HG02840 (cell line): ENCODE data around the gene OTOR.

ENCODE experiments used
- ATAC-seq: cut with Tn5 transposase; IDR thresholded peaks from one replicate; pipeline ENCODE4 v1.9.1; 2021; ENCODE audit warnings: mild to moderate bottlenecking, moderate library complexity, moderate number of reproducible peaks; ENCODE audit not compliant: unreplicated experiment, low FRiP score

The OTOR gene

GRCh38 chr20:16747291-16747811 lies 807 bp upstream of the OTOR start:
- ATAC-seq: no peak

GRCh38 chr20:16749573-16749972 lies 1.4 kb downstream of the OTOR start:
- ATAC-seq: no peak

- ATAC-seq: no peak
Observed at GRCh38 chr20:16752082-16752481, 3.9 kb downstream of the OTOR start.

GRCh38 chr20:16752901-16753300 lies 4.7 kb downstream of the OTOR start:
- ATAC-seq: no peak

- no peak for ATAC-seq
Observed at GRCh38 chr20:16758454-16759180, 10.5 kb downstream of the OTOR start.

GRCh38 chr20:16759181-16759563 lies 11.0 kb downstream of the OTOR start:
- ATAC-seq: no peak

- ATAC-seq: no peak
Observed at GRCh38 chr20:16760431-16761304, 12.5 kb downstream of the OTOR start.

- no peak for ATAC-seq
Observed at GRCh38 chr20:16761305-16761829, 13.2 kb downstream of the OTOR start.

- ATAC-seq: no peak
Observed at GRCh38 chr20:16764560-16764959, 16.4 kb downstream of the OTOR start.

GRCh38 chr20:16771213-16771612 lies 23.1 kb downstream of the OTOR start:
- ATAC-seq: no peak

GRCh38 chr20:16775961-16776360 lies 27.8 kb downstream of the OTOR start:
- no peak for ATAC-seq

GRCh38 chr20:16777126-16777525 lies 29.0 kb downstream of the OTOR start:
- ATAC-seq: no peak

GRCh38 chr20:16778159-16778558 lies 30.0 kb downstream of the OTOR start:
- ATAC-seq: no peak

GRCh38 chr20:16781496-16781895 lies 33.3 kb downstream of the OTOR start:
- ATAC-seq: no peak

- no peak for ATAC-seq
Observed at GRCh38 chr20:16785226-16785625, 37.1 kb downstream of the OTOR start.
